Activated CD8-positive, alpha-beta T cell treated with anti-CD3 and anti-CD28 coated beads for 36 hours (primary cell): ENCODE data around the gene GRID1. TPM values are rescaled to one million over a fixed set of nuclear protein-coding genes. Genes with fewer than 3 reads are reported as not detected.

Experiments used
- ATAC-seq: fragments of 200-7000 bp; cut with Tn5 transposase; one replicate; pipeline ENCODE4 v1.10.0; 2021; ENCODE audit warnings: mild to moderate bottlenecking, moderate library complexity
- CTCF ChIA-PET: fragments of 350-600 bp; sonication (Branson Sonifier 250); formaldehyde crosslinking; loops from one replicate; lab custom pipeline; 2021; ENCODE audit warnings: antibody characterized with exemption; lab: Charles Lee
- POLR2A ChIA-PET: fragments of 350-600 bp; sonication (Branson Sonifier 250); formaldehyde crosslinking; loops from one replicate; lab custom pipeline; 2021; ENCODE audit warnings: antibody characterized with exemption; lab: Charles Lee
- DNase-seq: peaks from one replicate; pipeline ENCODE4 v3.0.0-alpha.2; 2020
- H3K27ac Mint-ChIP-seq: one replicate; pipeline ENCODE4 v1.8.0; 2021; ENCODE audit warnings: mild to moderate bottlenecking, mixed read lengths
- H3K27me3 Mint-ChIP-seq: one replicate; pipeline ENCODE4 v1.8.0; 2021; ENCODE audit warnings: mixed read lengths
- H3K36me3 Mint-ChIP-seq: one replicate; pipeline ENCODE4 v1.8.0; 2021; ENCODE audit warnings: low read depth, mixed read lengths
- H3K4me1 Mint-ChIP-seq: one replicate; pipeline ENCODE4 v1.8.0; 2021; ENCODE audit warnings: low read depth, mixed read lengths
- H3K4me3 Mint-ChIP-seq: one replicate; pipeline ENCODE4 v1.8.0; 2021; ENCODE audit warnings: mild to moderate bottlenecking, moderate library complexity, mixed read lengths
- H3K9me3 Mint-ChIP-seq: one replicate; pipeline ENCODE4 v1.8.0; 2021; ENCODE audit warnings: mixed read lengths
- intact Hi-C: fragments of 100-400 bp; cut with micrococcal nuclease; formaldehyde crosslinking; loops from one replicate; pipeline ENCODE4 v1.10.0; 2022
- total RNA-seq, 2 experiments: library from RNA; stranded (reverse); gene quantifications; one replicate each; pipeline ENCODE4 v1.2.3, GENCODE V29; 2021
- TF ChIP-seq, protein P1 (sequence below): fragments of 200-600 bp; IDR thresholded peaks from one replicate; pipeline ENCODE4 v1.8.0; 2022; ENCODE audit warnings: antibody characterized with exemption, mild to moderate bottlenecking

GRID1 gene
- total RNA-seq, 2 experiments from 2014 or later = not detected

DNA sequence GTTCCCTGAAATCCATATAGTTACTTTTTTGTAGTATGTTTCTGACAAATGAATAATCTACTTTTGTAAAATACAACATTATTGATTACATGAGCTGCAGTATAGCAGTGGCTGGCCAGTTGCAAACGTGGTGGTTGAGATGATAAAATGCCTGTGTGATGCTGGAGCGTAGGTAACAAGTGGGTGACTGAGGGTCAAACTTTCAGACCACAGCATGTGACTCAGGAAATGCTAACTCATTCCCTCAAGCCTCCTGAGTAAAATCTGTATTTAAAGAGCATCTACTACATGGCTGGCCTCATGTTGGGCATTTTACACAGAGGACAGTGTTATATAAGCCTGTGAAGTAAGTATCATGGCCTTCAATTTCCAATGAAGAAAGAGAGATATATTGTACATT lies 585.2 kb downstream of the GRID1 start:
- Mint-ChIP-seq H3K4me3 (no peak overlapping the region), H3K4me1 (no peaks in the 10 kb centered on the region), H3K27ac (no peak overlapping the region), H3K27me3 (no peaks in the 10 kb centered on the region), H3K36me3 (no peaks in the 10 kb centered on the region), H3K9me3 (no peaks in the 10 kb centered on the region)
- TF ChIP-seq, protein P1, sequence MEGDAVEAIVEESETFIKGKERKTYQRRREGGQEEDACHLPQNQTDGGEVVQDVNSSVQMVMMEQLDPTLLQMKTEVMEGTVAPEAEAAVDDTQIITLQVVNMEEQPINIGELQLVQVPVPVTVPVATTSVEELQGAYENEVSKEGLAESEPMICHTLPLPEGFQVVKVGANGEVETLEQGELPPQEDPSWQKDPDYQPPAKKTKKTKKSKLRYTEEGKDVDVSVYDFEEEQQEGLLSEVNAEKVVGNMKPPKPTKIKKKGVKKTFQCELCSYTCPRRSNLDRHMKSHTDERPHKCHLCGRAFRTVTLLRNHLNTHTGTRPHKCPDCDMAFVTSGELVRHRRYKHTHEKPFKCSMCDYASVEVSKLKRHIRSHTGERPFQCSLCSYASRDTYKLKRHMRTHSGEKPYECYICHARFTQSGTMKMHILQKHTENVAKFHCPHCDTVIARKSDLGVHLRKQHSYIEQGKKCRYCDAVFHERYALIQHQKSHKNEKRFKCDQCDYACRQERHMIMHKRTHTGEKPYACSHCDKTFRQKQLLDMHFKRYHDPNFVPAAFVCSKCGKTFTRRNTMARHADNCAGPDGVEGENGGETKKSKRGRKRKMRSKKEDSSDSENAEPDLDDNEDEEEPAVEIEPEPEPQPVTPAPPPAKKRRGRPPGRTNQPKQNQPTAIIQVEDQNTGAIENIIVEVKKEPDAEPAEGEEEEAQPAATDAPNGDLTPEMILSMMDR = no peak
- intact Hi-C loops = no loop called here
- ChIA-PET CTCF (no interaction called here), POLR2A (no interaction called here)
- ATAC-seq (no peak), DNase-seq (no peak)

DNA sequence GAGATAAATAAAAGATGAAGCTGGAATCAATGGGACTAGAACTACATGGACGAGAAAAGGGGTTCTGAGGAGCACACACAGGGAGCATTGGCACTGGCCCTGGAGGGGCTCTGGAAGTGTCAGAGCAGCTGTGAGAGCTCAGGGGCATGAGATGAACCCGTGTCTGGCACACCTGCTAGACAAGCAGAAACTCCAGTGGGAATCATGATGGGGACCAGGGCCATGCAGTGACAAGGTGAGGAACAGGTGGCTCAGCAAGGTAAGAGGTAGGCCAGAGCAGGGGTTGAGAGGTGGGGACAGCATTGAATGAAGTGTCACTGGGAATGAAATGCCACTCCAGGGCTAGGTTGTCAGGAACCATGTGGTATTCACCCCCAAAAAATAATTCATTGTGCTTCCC lies 588.5 kb downstream of the GRID1 start:
- DNase-seq (no peak), ATAC-seq (no peak)
- Mint-ChIP-seq H3K27ac (no peak overlapping the region), H3K9me3 (peaks cover 2% of the 10 kb centered on the region), H3K27me3 (no peaks in the 10 kb centered on the region), H3K36me3 (no peaks in the 10 kb centered on the region), H3K4me1 (no peaks in the 10 kb centered on the region), H3K4me3 (no peak overlapping the region)
- POLR2A ChIA-PET = no interaction called here
- CTCF ChIA-PET = no interaction called here
- intact Hi-C loops = no loop called here
- TF ChIP-seq, protein P1 = no peak

DNA sequence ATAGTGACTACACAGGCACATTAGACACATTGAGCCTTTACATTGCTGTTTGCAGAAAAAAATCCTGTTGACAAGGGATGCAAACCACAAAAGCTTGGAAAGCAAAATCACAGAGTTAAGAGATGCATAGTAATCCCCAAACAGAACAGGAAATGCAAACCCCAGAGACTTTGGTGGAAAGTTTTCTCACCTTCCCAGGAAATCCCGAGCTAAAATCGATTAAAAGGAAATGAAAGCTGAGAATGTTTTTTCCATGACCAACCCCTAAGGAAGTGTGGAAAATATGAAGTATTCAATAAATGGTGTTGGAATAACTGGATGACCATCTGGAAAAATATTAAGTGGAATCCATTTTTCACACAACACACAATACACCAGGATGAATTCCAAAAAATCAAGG lies 598.7 kb downstream of the GRID1 start:
- TF ChIP-seq, protein P1 = no peak
- Mint-ChIP-seq H3K4me3 (no peak overlapping the region), H3K27ac (no peak overlapping the region), H3K9me3 (peaks cover 7% of the 10 kb centered on the region), H3K4me1 (no peaks in the 10 kb centered on the region), H3K36me3 (no peaks in the 10 kb centered on the region), H3K27me3 (peaks cover 2% of the 10 kb centered on the region)
- ATAC-seq (no peak), DNase-seq (no peak)
- intact Hi-C loops = no loop called here
- ChIA-PET CTCF (interaction anchor here (1.2 kb wide), 1 partner anchor 155 kb away, joined by 3 read pairs; no protein-coding TSS in a partner anchor), POLR2A (no interaction called here)

DNA sequence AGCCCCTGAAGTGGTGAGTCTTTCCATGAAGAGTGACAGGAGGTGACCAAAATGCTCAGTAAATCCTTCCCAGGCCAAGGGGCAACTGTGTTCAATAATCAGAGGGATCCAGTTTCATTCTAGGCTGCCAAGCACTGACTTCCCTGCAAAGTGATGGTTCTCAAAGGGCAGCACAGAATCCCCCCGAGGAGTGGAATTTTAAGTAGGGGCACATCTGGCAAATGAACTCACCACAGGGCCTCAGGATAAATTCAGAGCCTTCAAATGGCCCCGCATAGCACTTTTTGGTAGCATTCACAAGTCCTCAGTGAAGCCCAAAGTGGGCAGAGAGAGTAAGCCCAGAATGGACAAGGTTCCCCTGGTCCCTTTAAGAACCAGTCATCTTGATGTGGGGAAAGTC lies 602.5 kb downstream of the GRID1 start:
- no peak overlapping the region for H3K27ac Mint-ChIP-seq
- peaks cover 2% of the 10 kb centered on the region for H3K9me3 Mint-ChIP-seq
- DNase-seq (no peak), ATAC-seq (no peak)
- no peaks in the 10 kb centered on the region for H3K4me1 Mint-ChIP-seq
- TF ChIP-seq, protein P1 = no peak
- H3K27me3 Mint-ChIP-seq = no peaks in the 10 kb centered on the region
- H3K4me3 Mint-ChIP-seq = no peak overlapping the region
- intact Hi-C loops = no loop called here
- ChIA-PET POLR2A (no interaction called here), CTCF (no interaction called here)
- no peaks in the 10 kb centered on the region for H3K36me3 Mint-ChIP-seq

DNA sequence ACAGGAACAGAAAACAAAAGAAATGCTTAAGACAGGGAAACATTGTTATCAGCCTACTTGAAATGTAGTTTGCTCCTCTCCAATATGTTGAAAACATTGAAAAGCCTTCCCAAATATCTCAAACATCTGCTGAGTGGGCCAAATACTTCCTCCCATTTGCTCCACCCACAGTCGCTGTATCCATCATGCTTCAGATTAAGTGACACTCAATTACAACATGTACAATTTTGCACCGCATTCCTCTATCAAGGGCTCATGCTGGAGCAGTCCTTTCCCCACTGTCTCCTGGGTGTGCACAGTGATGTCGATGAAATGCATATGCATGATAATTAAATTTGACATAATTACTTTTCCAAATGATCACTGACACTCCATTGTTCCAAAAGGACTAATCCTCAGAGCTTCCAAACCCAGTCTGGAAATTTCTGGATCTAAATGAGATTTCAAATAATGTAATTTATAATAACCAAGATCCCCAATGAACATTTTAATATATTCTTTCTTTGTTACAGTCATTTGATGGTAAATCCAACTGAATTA lies 604.6 kb downstream of the GRID1 start:
- ChIA-PET POLR2A (interaction anchor here (0.6 kb wide), 1 partner anchor 674 kb away, joined by 3 read pairs; no protein-coding TSS in a partner anchor), CTCF (no interaction called here)
- H3K27ac Mint-ChIP-seq = no peak overlapping the region
- DNase-seq = no peak
- no peak for ATAC-seq
- H3K36me3 Mint-ChIP-seq = no peaks in the 10 kb centered on the region
- no peaks in the 10 kb centered on the region for H3K9me3 Mint-ChIP-seq
- H3K27me3 Mint-ChIP-seq = no peaks in the 10 kb centered on the region
- TF ChIP-seq, protein P1 = no peak
- intact Hi-C loops = no loop called here
- H3K4me1 Mint-ChIP-seq = no peaks in the 10 kb centered on the region
- no peak overlapping the region for H3K4me3 Mint-ChIP-seq
